ENCODE results near the gene RPL36. TPM values are rescaled to one million over a fixed set of nuclear protein-coding genes. Genes with fewer than 3 reads are reported as not detected.

The RPL36 gene
- total and polyA plus RNA-seq, 9 of the 15 experiments (the other 6 are each of a cell fraction or from before 2014, with no cell fraction given), result 350 to 3,412 (median 1,507) TPM

DNA sequence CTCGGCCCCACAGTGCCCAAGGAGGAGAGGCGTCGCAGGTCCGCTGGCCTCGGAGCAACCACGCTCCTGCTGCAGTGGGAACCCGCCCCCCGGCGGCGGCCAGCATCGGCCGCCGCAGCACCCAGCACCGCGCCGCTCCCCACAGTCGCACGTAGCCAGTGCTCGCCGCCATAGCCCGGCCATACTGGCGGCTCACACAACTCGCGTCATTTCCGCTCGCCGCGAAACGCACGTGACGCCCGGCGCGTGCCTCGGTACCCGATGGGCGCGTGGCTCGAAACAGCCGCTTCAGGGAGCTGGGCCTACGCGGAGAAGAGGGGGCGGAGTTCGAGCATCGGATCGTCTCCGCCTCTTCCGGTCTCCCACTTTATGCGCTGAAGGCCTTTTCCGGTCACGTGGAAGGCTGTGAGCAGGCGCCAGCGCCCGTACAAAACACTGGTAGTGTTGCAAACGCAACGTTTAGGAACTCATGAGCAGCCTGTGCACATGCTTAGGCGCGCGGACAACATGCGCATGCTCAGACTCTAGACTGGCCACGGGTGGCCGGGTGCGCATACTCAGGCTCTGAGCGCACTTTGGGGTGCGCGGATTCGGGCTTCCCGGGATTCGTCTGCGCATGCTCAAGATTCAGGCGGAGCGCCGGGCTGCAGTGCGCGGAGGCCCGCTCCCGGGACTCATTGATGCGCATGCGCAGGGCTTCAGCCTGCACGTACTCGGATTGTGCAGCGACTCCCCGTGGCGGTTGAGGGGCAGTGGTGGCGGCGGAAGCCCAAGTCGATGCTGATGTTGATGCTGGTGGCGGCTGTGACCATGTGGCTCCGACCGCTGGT, 30.1 kb downstream of the RPL36 start, which contains the start of the genes CATSPERD and LONP1 (continued):
- TF ChIP-seq ZNF197 (CRISPR knock-in tag; IDR thresholded peaks at IDR 0.05; ENCODE audit: low read depth) (peak; percentile 15; the same call in 1 of the 2 replicates), SP1 (CRISPR knock-in tag; IDR thresholded peaks at IDR 0.05) (peak; percentile 91), CBX3 (IDR thresholded peaks at IDR 0.05; ENCODE audit: borderline replicate concordance in 1 of 2, low read length in 2 of 2) (peak in 1 of 2 experiments; percentile 72; a peak in 2 of 3 replicates), LEF1 (IDR thresholded peaks at IDR 0.05) (peak; percentile 89), NR4A1 (CRISPR knock-in tag; IDR thresholded peaks at IDR 0.05) (no peak), NR4A1 (tag; IDR thresholded peaks at IDR 0.05) (no peak), ZNF184 (CRISPR knock-in tag; IDR thresholded peaks at IDR 0.05) (no peak), TCF7L2 (IDR thresholded peaks at IDR 0.05; ENCODE audit: low read depth, low read length) (no peak), ZNF764 (CRISPR knock-in tag; IDR thresholded peaks at IDR 0.05; ENCODE audit: low read depth) (peak; percentile 98), DDX20 (tag; IDR thresholded peaks at IDR 0.05; ENCODE audit: low read depth) (no peak), ZNF79 (CRISPR knock-in tag; IDR thresholded peaks at IDR 0.05; ENCODE audit: low read depth) (no peak), IFI16 (CRISPR knock-in tag; IDR thresholded peaks at IDR 0.05) (no peak), ZNF274 (IDR thresholded peaks at IDR 0.05; ENCODE audit: borderline replicate concordance, low read depth, low read length) (no peak), SIX5 (IDR thresholded peaks at IDR 0.05; ENCODE audit: borderline replicate concordance in 1 of 2, insufficient read depth in 1 of 2, low read depth in 1 of 2, low read length in 2 of 2) (peak; percentile 23 to 33; a peak in 1 of 4 replicates)
- TF ChIP-seq, protein P1, sequence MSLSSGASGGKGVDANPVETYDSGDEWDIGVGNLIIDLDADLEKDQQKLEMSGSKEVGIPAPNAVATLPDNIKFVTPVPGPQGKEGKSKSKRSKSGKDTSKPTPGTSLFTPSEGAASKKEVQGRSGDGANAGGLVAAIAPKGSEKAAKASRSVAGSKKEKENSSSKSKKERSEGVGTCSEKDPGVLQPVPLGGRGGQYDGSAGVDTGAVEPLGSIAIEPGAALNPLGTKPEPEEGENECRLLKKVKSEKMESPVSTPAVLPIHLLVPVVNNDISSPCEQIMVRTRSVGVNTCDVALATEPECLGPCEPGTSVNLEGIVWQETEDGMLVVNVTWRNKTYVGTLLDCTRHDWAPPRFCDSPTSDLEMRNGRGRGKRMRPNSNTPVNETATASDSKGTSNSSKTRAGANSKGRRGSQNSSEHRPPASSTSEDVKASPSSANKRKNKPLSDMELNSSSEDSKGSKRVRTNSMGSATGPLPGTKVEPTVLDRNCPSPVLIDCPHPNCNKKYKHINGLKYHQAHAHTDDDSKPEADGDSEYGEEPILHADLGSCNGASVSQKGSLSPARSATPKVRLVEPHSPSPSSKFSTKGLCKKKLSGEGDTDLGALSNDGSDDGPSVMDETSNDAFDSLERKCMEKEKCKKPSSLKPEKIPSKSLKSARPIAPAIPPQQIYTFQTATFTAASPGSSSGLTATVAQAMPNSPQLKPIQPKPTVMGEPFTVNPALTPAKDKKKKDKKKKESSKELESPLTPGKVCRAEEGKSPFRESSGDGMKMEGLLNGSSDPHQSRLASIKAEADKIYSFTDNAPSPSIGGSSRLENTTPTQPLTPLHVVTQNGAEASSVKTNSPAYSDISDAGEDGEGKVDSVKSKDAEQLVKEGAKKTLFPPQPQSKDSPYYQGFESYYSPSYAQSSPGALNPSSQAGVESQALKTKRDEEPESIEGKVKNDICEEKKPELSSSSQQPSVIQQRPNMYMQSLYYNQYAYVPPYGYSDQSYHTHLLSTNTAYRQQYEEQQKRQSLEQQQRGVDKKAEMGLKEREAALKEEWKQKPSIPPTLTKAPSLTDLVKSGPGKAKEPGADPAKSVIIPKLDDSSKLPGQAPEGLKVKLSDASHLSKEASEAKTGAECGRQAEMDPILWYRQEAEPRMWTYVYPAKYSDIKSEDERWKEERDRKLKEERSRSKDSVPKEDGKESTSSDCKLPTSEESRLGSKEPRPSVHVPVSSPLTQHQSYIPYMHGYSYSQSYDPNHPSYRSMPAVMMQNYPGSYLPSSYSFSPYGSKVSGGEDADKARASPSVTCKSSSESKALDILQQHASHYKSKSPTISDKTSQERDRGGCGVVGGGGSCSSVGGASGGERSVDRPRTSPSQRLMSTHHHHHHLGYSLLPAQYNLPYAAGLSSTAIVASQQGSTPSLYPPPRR (CRISPR knock-in tag; IDR thresholded peaks at IDR 0.05; ENCODE audit: borderline replicate concordance), result no peak
- TF ChIP-seq, protein P2, sequence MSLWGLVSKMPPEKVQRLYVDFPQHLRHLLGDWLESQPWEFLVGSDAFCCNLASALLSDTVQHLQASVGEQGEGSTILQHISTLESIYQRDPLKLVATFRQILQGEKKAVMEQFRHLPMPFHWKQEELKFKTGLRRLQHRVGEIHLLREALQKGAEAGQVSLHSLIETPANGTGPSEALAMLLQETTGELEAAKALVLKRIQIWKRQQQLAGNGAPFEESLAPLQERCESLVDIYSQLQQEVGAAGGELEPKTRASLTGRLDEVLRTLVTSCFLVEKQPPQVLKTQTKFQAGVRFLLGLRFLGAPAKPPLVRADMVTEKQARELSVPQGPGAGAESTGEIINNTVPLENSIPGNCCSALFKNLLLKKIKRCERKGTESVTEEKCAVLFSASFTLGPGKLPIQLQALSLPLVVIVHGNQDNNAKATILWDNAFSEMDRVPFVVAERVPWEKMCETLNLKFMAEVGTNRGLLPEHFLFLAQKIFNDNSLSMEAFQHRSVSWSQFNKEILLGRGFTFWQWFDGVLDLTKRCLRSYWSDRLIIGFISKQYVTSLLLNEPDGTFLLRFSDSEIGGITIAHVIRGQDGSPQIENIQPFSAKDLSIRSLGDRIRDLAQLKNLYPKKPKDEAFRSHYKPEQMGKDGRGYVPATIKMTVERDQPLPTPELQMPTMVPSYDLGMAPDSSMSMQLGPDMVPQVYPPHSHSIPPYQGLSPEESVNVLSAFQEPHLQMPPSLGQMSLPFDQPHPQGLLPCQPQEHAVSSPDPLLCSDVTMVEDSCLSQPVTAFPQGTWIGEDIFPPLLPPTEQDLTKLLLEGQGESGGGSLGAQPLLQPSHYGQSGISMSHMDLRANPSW (CRISPR knock-in tag; IDR thresholded peaks at IDR 0.05), result no peak
- TF ChIP-seq, protein P3, sequence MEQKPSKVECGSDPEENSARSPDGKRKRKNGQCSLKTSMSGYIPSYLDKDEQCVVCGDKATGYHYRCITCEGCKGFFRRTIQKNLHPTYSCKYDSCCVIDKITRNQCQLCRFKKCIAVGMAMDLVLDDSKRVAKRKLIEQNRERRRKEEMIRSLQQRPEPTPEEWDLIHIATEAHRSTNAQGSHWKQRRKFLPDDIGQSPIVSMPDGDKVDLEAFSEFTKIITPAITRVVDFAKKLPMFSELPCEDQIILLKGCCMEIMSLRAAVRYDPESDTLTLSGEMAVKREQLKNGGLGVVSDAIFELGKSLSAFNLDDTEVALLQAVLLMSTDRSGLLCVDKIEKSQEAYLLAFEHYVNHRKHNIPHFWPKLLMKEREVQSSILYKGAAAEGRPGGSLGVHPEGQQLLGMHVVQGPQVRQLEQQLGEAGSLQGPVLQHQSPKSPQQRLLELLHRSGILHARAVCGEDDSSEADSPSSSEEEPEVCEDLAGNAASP (IDR thresholded peaks at IDR 0.05), result no peak

All from K562 (cell line).